Adipose tissue (tissue), 3 donors: ENCODE measurements around the gene TPSAB1. TPM values are rescaled to one million over a fixed set of nuclear protein-coding genes. Genes with fewer than 3 reads are reported as not detected.
"Not testable (repeated sequence)": the region's sequence is repeated elsewhere in the genome, so short reads cannot be mapped to it uniquely, and the experiment has no call there.

Source experiments
- H3K27ac ChIP-seq: one replicate; pipeline ENCODE4 v1.5.1; 2013; ENCODE audit warnings: low read depth, low read length
- WGBS, 3 donors: extraction: QIAGEN DNeasy Blood & Tissue Kit; methylation state at CpG; one replicate each; pipeline ENCODE4 v1.1.7; 2013; 5-methylcytosine and 5-hydroxymethylcytosine counted together
- polyA plus RNA-seq, 3 donors: library from polyadenylated mRNA; stranded (reverse); fragments of 200-250 nt; gene quantifications; one replicate each; pipeline ENCODE4 v1.2.3, GENCODE V29; 2013
- donor health status: healthy with polysubstance abuse.
- donor health status: Bipolar disorder and iron deficiency.
- donor health status: healthy.

Gene TPSAB1
- polyA plus RNA-seq, 3 donors, result 6.6 to 22.0 (median 10.0) TPM

DNA sequence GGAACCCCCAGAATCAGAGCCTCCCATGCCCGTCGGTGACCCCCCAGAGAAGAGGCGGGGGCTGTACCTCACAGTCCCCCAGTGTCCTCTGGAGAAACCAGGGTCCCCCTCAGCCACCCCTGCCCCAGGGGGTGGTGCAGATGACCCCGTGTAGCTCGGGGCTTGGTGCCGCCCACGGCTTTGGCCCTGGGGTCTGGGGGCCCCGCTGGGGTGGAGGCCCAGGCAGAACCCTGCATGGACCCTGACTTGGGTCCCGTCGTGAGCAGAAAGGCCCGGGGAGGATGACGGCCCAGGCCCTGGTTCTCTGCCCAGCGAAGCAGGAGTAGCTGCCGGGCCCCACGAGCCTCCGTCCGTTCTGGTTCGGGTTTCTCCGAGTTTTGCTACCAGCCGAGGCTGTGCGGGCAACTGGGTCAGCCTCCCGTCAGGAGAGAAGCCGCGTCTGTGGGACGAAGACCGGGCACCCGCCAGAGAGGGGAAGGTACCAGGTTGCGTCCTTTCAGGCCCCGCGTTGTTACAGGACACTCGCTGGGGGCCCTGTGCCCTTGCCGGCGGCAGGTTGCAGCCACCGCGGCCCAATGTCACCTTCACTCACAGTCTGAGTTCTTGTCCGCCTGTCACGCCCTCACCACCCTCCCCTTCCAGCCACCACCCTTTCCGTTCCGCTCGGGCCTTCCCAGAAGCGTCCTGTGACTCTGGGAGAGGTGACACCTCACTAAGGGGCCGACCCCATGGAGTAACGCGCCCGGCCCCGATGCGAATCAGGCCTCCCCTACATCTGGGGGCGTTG lies 19.5 kb upstream of the TPSAB1 start:
- H3K27ac ChIP-seq, result no peak overlapping the region
- 84 to 85% (median 84%) methylated on average over 46 to 48 of the region's 48 CpGs for WGBS, 3 donors

GRCh38 chr16:1221628-1222552 lies 18.6 kb upstream of the TPSAB1 start:
- 76 to 82% (median 82%) methylated on average over 40 of the region's 40 CpGs for WGBS, 3 donors
- no peak overlapping the region for H3K27ac ChIP-seq

DNA sequence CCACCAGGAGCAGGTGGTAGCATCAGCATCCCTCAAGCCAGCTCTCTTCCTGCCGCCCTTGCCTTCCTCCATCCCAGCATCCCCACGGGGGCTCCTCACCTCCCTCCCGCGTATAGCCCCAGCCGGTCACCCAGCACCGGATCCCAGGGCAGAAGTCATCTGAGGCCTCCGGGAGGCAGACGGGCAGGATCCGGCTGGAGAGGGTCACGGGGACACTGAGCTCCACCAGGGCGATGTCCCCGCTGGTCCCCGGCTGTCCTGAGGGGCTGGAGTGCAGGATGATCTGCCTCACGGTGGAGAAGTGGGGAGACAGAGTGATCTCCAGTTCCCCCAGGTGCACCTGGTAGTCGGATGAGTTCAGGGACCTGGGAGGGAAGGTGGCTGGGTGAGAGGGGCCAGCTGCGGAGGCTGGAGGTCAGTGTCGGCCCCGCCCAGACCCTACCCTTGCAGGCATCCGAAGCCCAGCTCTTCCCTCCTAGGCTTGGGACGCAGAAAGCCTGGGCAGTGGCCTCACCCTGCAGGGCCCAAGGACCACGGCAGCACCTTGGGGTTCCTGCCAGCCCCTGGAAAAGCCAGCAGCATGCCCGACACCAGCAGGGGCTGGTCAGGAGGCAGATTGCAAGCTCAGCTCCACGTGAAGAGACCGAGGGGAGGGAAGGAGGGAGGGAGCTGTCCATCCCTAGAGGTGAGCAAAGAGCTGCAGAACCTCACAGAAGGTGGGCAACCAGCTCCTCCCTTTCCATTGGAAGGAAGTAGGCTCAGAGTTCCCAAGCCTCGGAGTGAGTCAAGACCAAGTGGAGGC lies 17.8 kb upstream of the TPSAB1 start:
- 67 to 73% (median 71%) methylated on average over 20 to 25 of the region's 25 CpGs for WGBS, 3 donors
- no peak overlapping the region for H3K27ac ChIP-seq

GRCh38 chr16:1223355-1224214 lies 16.9 kb upstream of the TPSAB1 start:
- no peak overlapping the region for H3K27ac ChIP-seq
- 83 to 85% (median 84%) methylated on average over 38 of the region's 38 CpGs for WGBS, 3 donors

- no peak overlapping the region for H3K27ac ChIP-seq
- 66 to 85% (median 77%) methylated on average over 5 to 9 of the region's 9 CpGs for WGBS, 3 donors
These were observed 15.9 kb upstream of the TPSAB1 start for GRCh38 chr16:1224558-1224957.

DNA sequence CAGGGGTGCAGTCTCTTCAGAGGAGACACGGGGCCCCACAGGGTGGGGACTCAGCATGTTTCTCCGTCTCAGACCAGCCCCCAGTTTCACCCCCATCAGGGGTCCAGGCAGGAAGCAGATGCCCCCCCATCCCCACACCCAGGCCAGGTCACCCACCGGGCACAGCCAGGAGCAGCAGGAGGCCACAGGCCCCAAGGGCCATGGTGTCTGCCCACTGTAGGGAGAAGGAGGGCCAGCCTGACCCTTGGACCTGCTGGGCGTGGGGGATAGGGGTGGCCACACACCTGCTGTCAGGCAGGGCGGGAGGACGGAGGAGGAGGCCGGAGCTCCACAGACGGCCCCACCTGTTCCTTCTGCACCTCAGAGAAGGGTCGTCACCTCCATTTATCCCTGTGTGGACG lies 15.5 kb upstream of the TPSAB1 start, which contains the start of gene TPSG1:
Gene TPSG1 (minus strand): TSS at position 218 of the 401 bp plus-strand sequence. CDS start 16 bp downstream, at position 202.
- WGBS, 3 donors, result 63 to 79% (median 63%) methylated on average over 8 to 10 of the region's 10 CpGs
- no peak within 1 kb of the TSS for H3K27ac ChIP-seq

DNA sequence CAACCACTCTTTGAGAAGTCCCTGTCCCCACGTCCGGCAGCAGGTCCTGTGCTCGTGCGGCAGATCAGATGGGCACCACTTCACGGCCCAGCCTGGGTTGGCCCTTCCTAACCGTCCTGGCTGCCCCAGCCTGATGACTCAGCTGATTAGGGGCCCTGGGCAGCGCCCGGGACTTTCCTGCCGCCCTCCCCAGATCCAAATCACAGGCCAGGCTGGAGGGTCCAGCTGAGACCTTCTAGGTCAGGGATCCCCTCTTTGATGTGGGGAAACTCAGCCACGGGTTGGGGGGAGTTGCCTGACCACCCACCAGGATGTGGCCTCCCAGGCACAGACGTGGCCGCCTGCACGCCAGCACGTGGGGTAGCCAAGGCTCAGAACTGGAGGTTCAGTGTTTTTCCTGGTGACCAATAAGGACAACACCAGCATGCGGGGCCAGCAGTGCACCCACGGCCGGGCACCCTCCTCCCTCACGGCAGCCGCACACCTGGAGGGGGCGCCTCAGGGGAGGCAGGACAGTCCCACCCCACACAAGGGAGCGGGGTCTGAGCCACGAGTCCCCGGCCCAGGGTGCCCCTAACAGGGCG lies 14.7 kb upstream of the TPSAB1 start:
- 45 to 69% (median 53%) methylated on average over 24 of the region's 24 CpGs for WGBS, 3 donors

DNA sequence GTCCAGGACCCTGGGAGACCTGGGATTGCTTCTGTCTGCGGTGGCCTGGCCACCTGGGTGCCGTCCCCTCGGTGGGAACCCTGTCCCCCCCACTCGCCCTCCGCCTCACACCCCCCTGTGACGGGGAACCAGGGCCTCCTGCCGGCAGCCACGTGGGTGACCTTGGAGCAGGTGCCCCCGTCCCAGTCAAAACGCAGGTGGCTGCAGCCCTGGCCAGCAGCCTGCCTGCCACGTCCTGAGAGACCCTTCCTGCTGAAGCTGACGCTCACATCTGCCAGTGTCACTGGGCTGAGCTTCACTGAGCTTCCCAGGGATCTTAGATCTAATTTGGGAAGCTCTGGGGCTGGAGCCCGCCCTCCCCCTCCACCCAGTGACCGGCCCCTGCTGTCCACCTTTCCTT lies 13.8 kb upstream of the TPSAB1 start:
- 30 to 51% (median 45%) methylated on average over 4 to 14 of the region's 14 CpGs for WGBS, 3 donors
- H3K27ac ChIP-seq, result not testable (repeated sequence)

More for the DNA sequence above, 14.7 kb upstream of the TPSAB1 start:
- H3K27ac ChIP-seq, result not testable (repeated sequence)

DNA sequence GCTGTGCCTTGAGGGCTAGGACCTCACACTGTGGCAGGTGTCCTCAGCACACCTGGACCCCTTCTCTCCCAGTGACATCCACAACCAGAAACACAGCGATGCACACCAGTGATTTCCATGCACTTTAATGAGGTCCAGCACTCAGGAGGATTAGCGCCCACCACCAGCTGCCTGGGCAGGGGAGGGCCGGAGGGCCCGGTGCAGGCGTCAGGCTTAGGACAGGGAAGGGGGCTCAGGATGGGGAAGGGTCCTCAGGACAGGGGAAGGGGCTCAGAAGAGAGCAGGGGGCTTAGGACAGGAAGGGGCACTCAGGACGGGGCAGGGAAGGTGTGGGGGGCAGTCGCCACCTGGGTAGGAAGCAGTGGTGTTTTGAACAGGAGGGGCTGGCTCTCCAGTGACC lies 12.3 kb upstream of the TPSAB1 start:
- WGBS, 3 donors, result 65 to 75% (median 69%) methylated on average over 4 to 7 of the region's 7 CpGs

DNA sequence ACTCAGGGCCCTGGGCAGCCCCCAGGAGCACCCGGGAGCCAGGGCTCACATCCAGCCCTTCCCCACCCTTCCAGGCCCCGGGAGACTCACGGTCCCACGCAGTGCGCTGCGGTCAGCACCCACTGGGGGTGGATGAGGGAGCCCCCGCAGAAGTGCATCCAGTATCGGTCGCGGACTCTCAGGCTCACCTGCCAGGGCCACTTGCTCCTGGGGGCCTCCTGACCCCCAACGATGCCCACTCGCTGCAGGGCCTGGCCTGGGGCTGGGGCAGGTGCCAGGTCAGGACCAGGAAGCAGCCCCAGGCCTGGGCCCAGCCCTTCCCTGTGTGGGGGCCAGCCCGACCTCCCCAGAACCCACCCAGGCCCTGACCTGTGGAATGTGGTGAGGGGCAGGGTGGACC lies 11.0 kb upstream of the TPSAB1 start:
- WGBS, 3 donors, result 84 to 100% (median 87%) methylated on average over 5 to 11 of the region's 13 CpGs
- not testable (repeated sequence) for H3K27ac ChIP-seq

More for the DNA sequence above, 12.3 kb upstream of the TPSAB1 start:
- not testable (repeated sequence) for H3K27ac ChIP-seq

GRCh38 chr16:1230084-1230470 lies 10.4 kb upstream of the TPSAB1 start, which contains the start of gene TPSB2:
TPSB2 (minus strand) TSS chr16:1230184; CDS start chr16:1229951, 233 bp downstream.
- WGBS, 3 donors, result 61 to 82% methylated on average over 3 to 5 of the region's 11 CpGs; no CpG with 5 or more reads in 1 of the 3 donors
- H3K27ac ChIP-seq, result not testable (repeated sequence)

DNA sequence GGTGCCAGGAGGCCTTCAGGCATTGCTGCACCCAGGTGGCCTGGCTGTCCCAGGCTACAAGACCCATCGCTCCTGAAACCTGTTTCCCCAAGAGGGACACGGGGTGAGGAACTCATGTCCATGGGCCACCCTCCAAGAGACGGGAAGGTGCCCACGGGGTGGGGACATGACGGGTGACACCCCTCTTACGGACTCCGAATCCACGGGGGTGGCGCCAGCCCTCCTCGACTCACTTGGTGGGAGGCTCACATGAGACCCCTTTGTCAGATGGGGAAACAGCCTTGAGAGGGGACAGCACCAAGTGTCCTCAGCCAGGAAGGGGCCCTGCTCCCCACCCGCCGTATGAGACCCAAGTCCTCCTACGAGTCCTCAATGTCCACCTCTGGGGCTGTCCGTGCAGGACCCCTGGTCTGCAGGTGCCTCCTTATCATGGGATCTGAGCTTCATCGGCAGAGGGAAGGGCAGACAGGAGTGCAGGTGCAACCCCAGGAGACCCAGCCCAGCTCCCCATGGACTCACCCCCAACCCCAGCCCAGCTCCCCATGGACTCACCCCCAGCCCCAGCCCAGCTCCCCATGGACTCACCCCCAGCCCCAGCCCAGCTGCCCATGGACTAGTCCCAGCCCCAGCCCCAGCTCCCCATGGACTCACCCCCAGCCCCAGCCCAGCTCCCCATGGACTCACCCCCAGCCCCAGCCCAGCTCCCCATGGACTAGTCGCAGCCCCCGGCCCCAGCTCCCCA lies 9.9 kb upstream of the TPSAB1 start:
- WGBS, 3 donors, result 74 to 82% (median 79%) methylated on average over 13 to 17 of the region's 17 CpGs
- H3K27ac ChIP-seq, result not testable (repeated sequence)

GRCh38 chr16:1231301-1231700 lies 9.2 kb upstream of the TPSAB1 start:
- 83 to 89% (median 85%) methylated on average over 6 to 7 of the region's 7 CpGs for WGBS, 3 donors
- H3K27ac ChIP-seq, result not testable (repeated sequence)

DNA sequence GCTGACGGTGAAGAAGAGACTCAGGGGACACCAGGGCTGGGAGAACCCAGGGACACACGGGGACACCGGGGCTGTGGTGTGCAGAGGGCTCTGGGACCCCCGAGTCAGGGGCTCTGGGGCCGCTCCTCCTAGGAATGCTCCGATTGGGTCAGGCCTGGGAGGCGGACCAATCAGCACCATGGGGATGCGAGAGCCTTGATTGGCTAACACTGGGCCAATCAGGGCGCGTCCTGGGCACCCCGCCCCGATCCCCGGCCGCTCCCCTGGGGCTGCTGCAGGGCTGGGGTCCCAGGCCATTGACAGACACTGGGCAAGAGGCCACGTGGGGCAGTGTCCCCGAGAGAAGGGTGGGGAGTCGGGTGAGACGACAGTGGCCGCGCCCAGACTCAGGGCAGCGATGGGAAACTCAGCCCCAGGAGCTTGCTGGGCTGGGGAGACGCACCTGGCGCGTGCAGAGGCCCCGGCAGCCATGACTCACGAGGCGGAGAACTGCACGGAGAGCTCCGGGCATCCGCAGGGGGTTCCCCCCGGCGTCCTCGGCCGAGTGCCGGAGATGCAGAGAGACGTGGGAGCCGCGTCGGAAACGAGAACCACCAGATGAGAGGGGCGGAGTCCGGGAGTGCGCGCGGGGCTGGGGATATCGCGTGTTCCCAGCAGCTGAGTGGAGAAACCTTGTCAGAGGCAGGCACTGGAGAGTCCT lies 8.3 kb upstream of the TPSAB1 start:
- no CpG with 5 or more reads among the region's 47 CpGs for WGBS, 3 donors
- not testable (repeated sequence) for H3K27ac ChIP-seq

- WGBS, 3 donors, result no CpG with 5 or more reads among the region's 29 CpGs
These were observed 3.8 kb upstream of the TPSAB1 start for GRCh38 chr16:1236659-1237058.

DNA sequence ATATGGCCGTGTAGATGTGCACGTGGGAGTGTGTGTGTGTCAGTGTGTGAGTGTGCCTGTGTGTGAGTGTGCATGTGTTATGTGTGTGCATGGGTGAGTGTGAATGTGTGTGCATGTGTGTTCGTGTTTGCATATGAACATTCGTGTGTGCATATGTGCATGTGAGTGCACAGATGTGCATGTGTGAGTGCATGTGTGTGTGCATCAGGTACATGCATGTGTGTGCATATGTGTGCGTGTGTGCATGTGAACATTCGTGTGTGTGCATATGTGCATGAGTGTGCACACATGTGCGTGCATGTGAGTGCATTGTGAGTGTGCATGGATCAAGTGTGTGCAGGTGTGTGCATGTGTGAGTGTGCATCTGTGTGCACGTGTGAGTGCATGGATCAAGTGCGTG lies 2.5 kb upstream of the TPSAB1 start:
- 73 to 81% (median 77%) methylated on average over 9 of the region's 9 CpGs for WGBS, 3 donors
- no peak overlapping the region for H3K27ac ChIP-seq

More at GRCh38 chr16:1236659-1237058, 3.8 kb upstream of the TPSAB1 start:
- H3K27ac ChIP-seq, result not testable (repeated sequence)
